ENCODE measurements around the gene NR6A1. TPM values are rescaled to one million over a fixed set of nuclear protein-coding genes. Genes with fewer than 3 reads are reported as not detected.

The NR6A1 gene
- total and polyA plus RNA-seq, 9 donors, result 0.29 to 1.7 (median 1.00) TPM

DNA sequence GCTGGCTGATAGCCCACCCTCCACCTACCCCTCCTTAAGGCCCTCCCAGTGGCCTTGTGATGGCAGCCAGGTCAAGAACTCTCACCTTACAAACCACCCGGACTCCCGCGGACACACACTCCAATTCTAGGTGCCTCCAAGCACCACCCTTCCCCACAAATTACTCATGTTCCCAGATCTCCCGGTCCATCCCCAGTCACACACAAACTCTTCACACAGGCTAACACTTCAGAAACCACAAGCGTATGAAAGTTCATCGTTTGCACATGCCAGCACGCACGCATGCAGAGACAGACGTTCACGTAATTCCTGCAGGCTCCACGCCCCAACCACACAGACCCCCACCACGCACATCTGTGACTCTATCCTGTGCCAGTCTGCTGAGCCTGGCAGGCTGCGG lies 281.9 kb downstream of the NR6A1 start:
- Histone ChIP-seq H3K9me3 (no peaks in the 10 kb centered on the region), H3K27me3 (no peaks in the 10 kb centered on the region), H3K4me1 (ENCODE audit: insufficient read depth) (no peaks in the 10 kb centered on the region), H3K4me3 (no peak overlapping the region), H3K36me3 (no peaks in the 10 kb centered on the region), H3K27ac (no peak overlapping the region)
- no peak for TF ChIP-seq CTCF (IDR thresholded peaks at IDR 0.05)
- no peak for TF ChIP-seq POLR2A (IDR thresholded peaks at IDR 0.05)
- no peak for TF ChIP-seq EP300 (IDR thresholded peaks at IDR 0.05)
- 73 to 81% (median 73%) methylated on average over 13 of the region's 13 CpGs for WGBS, 3 donors
- DNase-seq, result no peak
- intact Hi-C loops (cut with DNase I), result no loop called here

DNA sequence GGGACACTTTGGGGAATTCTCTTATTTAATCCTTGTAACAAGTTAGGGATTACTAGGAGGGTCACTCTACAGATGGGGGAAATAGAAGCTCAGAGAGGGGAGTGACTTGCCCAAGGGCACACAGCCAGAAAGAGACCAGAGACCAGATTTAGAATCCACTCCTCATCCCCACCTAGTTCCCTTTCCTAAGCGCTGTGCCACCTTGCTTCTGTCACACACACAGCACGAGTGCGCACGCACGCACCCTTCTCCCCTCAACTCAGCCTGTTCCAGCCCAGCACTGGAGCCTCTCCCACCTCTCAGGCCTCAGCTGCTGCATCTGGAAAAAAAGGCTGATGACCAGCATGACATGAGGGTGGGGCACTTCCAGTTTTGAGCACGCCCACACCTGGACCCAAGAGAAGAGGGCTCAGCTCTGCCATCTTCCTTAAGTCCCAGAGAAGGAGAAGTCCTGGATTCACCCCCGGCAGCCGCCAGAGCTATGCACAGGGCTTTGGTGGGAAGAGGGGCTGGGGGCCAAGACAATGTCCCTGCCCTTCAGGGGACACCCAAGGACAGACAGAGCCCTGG lies 282.4 kb downstream of the NR6A1 start:
- 93 to 99% (median 94%) methylated on average over 8 of the region's 8 CpGs for WGBS, 3 donors
- no peaks in the 10 kb centered on the region for H3K27me3 ChIP-seq

GRCh38 chr9:124487260-124488182 lies 283.6 kb downstream of the NR6A1 start:
- H3K4me3 ChIP-seq, result no peak overlapping the region
- H3K9me3 ChIP-seq, result no peaks in the 10 kb centered on the region
- DNase-seq, result no peak
- no peaks in the 10 kb centered on the region for H3K36me3 ChIP-seq
- TF ChIP-seq EP300 (IDR thresholded peaks at IDR 0.05), result no peak
- TF ChIP-seq POLR2A (IDR thresholded peaks at IDR 0.05), result no peak
- intact Hi-C loops (cut with DNase I), result no loop called here
- no peaks in the 10 kb centered on the region for H3K4me1 ChIP-seq (ENCODE audit: insufficient read depth)
- no peaks in the 10 kb centered on the region for H3K27me3 ChIP-seq
- H3K27ac ChIP-seq, result no peak overlapping the region
- WGBS, 3 donors, result 78 to 84% (median 80%) methylated on average over 40 of the region's 40 CpGs

More for the DNA sequence above, 282.4 kb downstream of the NR6A1 start:
- no peak overlapping the region for H3K27ac ChIP-seq
- no peaks in the 10 kb centered on the region for H3K36me3 ChIP-seq
- DNase-seq, result no peak
- H3K4me3 ChIP-seq, result no peak overlapping the region
- TF ChIP-seq EP300 (IDR thresholded peaks at IDR 0.05) (no peak), POLR2A (IDR thresholded peaks at IDR 0.05) (no peak)
- H3K4me1 ChIP-seq (ENCODE audit: insufficient read depth), result no peaks in the 10 kb centered on the region
- no peaks in the 10 kb centered on the region for H3K9me3 ChIP-seq
- intact Hi-C loops (cut with DNase I), result no loop called here

DNA sequence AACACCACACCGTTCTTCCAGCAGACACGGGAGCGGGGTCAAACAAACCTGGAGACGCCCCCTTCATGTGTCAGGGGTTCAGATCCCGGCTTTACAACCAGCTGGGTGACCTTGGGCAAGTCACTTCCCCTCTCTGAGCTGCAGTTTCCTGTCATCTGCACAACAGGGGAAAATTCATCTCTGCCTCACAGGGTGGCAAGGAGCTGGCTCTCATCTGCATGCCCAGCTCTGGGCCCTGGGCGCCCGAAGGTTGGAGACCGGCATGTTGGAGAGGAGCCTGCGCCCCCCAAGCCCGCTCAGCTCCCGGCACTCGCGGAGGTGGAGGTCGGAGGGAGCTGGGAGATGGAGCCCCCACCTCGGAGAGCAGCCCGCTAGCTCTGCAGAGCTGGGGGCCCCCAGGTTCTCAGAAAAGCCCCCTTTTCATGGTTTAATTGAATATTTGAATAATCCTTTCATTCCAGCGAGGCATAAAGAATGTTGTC lies 284.3 kb downstream of the NR6A1 start:
- no peak overlapping the region for H3K27ac ChIP-seq
- DNase-seq, result no peak
- H3K9me3 ChIP-seq, result no peaks in the 10 kb centered on the region
- H3K36me3 ChIP-seq, result no peaks in the 10 kb centered on the region
- 74 to 86% (median 83%) methylated on average over 17 of the region's 17 CpGs for WGBS, 3 donors
- no peaks in the 10 kb centered on the region for H3K27me3 ChIP-seq
- TF ChIP-seq POLR2A (IDR thresholded peaks at IDR 0.05), result no peak
- no peak for TF ChIP-seq EP300 (IDR thresholded peaks at IDR 0.05)
- no peak for TF ChIP-seq CTCF (IDR thresholded peaks at IDR 0.05)
- H3K4me1 ChIP-seq (ENCODE audit: insufficient read depth), result no peaks in the 10 kb centered on the region
- intact Hi-C loops (cut with DNase I), result no loop called here
- H3K4me3 ChIP-seq, result no peak overlapping the region

DNA sequence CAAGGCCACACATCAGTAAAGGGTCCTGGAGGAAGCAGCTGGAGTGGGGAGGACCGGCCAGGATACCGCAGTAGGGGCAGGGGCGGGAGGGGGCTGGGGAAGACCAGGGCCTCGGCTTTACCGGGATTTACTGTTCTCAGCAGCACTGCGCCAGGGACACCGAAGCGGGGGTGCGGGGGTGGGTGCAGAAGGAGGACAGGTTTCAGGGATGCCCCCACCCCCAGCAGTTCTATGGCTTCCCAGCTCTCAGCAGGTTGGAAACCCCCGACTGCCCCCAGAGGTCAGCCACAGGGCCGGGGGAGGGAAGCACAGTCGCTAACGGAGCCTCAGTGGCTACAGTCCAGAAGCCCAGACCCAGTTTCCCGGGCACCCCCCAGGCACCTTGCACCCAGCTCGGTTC lies 285.2 kb downstream of the NR6A1 start:
- no peaks in the 10 kb centered on the region for H3K27me3 ChIP-seq
- no peak for DNase-seq
- no peaks in the 10 kb centered on the region for H3K9me3 ChIP-seq
- 53 to 67% (median 62%) methylated on average over 13 to 15 of the region's 15 CpGs for WGBS, 3 donors
- no peak overlapping the region for H3K27ac ChIP-seq
- H3K36me3 ChIP-seq, result no peaks in the 10 kb centered on the region
- TF ChIP-seq CTCF (IDR thresholded peaks at IDR 0.05), result no peak
- no peak for TF ChIP-seq EP300 (IDR thresholded peaks at IDR 0.05)
- TF ChIP-seq POLR2A (IDR thresholded peaks at IDR 0.05), result no peak
- no peaks in the 10 kb centered on the region for H3K4me1 ChIP-seq (ENCODE audit: insufficient read depth)
- H3K4me3 ChIP-seq, result no peak overlapping the region
- intact Hi-C loops (cut with DNase I), result loop anchor here in 1 of 4 donors (1.0 kb wide), 1 partner anchor 44 kb away; no protein-coding TSS in a partner anchor

Measured in ovary (tissue), 9 donors.